Peyer's patch (tissue), 4 donors: ENCODE data around the gene AIPL1. TPM values are rescaled to one million over a fixed set of nuclear protein-coding genes. Genes with fewer than 3 reads are reported as not detected.

Experiments used
- DNase-seq, 3 donors: peaks; one replicate each; pipeline ENCODE4 v3.0.0-alpha.2; 2017 to 2019
- H3K27ac ChIP-seq, 4 donors: fragments of 200-600 bp; sonication (generic); one replicate each; pipeline ENCODE4 v1.5.1; 2016 to 2019
- H3K27me3 ChIP-seq, 2 donors: fragments of 200-600 bp; sonication (generic); one replicate each; pipeline ENCODE4 v1.5.1; 2019
- H3K36me3 ChIP-seq, 3 donors: fragments of 200-600 bp; sonication (generic); one replicate each; pipeline ENCODE4 v1.5.1; 2016 to 2019
- H3K4me1 ChIP-seq, 4 donors: fragments of 200-600 bp; sonication (generic); one replicate each; pipeline ENCODE4 v1.5.1; 2016 to 2019
- H3K4me3 ChIP-seq, 4 donors: fragments of 200-600 bp; sonication (generic); 1 replicate in 3 of 4; 2 replicates in 1 of 4; pipeline ENCODE4 v1.5.1; 2016 to 2019; ENCODE audit warnings: mild to moderate bottlenecking in 1 of 4
- H3K9me3 ChIP-seq, 4 donors: fragments of 200-600 bp; sonication (generic); one replicate each; pipeline ENCODE4 v1.5.1; 2016 to 2019; ENCODE audit warnings: mild to moderate bottlenecking in 1 of 4
- CTCF ChIP-seq, 6 experiments: fragments of 450-650 bp in 4 of 6; fragments of 200-600 bp in 2 of 6; sonication (generic) in 1 of 6; IDR thresholded peaks; one replicate each; pipeline ENCODE4 v1.5.1; 2017 to 2019; ENCODE audit warnings: antibody characterized with exemption in 6 of 6, mild to moderate bottlenecking in 3 of 6, moderate library complexity in 1 of 6
- POLR2A ChIP-seq, 2 donors: fragments of 450-650 bp; IDR thresholded peaks; one replicate each; pipeline ENCODE4 v1.5.1; 2017; ENCODE audit warnings: antibody characterized with exemption in 2 of 2, mild to moderate bottlenecking in 2 of 2, moderate library complexity in 2 of 2
- total RNA-seq, 4 donors: library from RNA; depleted of rRNA; stranded (reverse); fragments of >200 nt; gene quantifications; one replicate each; pipeline ENCODE4 v1.1.0, GENCODE V29; 2016

Gene AIPL1
- total RNA-seq, 4 donors from 2014 or later: not detected

- Histone ChIP-seq H3K4me3 (no peak overlapping the region), H3K36me3 (no peaks in the 10 kb centered on the region), H3K27ac (no peak overlapping the region), H3K9me3 (no peaks in the 10 kb centered on the region), H3K27me3 (no peaks in the 10 kb centered on the region), H3K4me1 (no peaks in the 10 kb centered on the region)
- DNase-seq: no peak
- TF ChIP-seq POLR2A (IDR thresholded peaks at IDR 0.05) (no peak), CTCF (IDR thresholded peaks at IDR 0.05) (no peak)
Measured at GRCh38 chr17:6470751-6471521, 36.0 kb upstream of the AIPL1 start.

- no peak for DNase-seq
- H3K4me1 ChIP-seq: no peaks in the 10 kb centered on the region
- H3K36me3 ChIP-seq: no peaks in the 10 kb centered on the region
- H3K4me3 ChIP-seq: no peak overlapping the region
- H3K9me3 ChIP-seq: no peaks in the 10 kb centered on the region
- H3K27ac ChIP-seq: no peak overlapping the region
- no peaks in the 10 kb centered on the region for H3K27me3 ChIP-seq
- no peak for TF ChIP-seq CTCF (IDR thresholded peaks at IDR 0.05)
- TF ChIP-seq POLR2A (IDR thresholded peaks at IDR 0.05): no peak
Measured at GRCh38 chr17:6470146-6470718, 35.3 kb upstream of the AIPL1 start.

- no peaks in the 10 kb centered on the region for H3K9me3 ChIP-seq
- no peaks in the 10 kb centered on the region for H3K36me3 ChIP-seq
- H3K4me3 ChIP-seq: no peak overlapping the region
- H3K27ac ChIP-seq: no peak overlapping the region
- no peaks in the 10 kb centered on the region for H3K27me3 ChIP-seq
- TF ChIP-seq CTCF (IDR thresholded peaks at IDR 0.05): no peak
- TF ChIP-seq POLR2A (IDR thresholded peaks at IDR 0.05): no peak
- H3K4me1 ChIP-seq: no peaks in the 10 kb centered on the region
- DNase-seq: no peak
Measured at GRCh38 chr17:6468051-6468790, 33.3 kb upstream of the AIPL1 start.

GRCh38 chr17:6467567-6467966, 32.6 kb upstream of the AIPL1 start:
- H3K4me1 ChIP-seq: no peaks in the 10 kb centered on the region
- TF ChIP-seq CTCF (IDR thresholded peaks at IDR 0.05) (no peak), POLR2A (IDR thresholded peaks at IDR 0.05) (no peak)

GRCh38 chr17:6465206-6466003, 30.5 kb upstream of the AIPL1 start:
- Histone ChIP-seq H3K27me3 (no peaks in the 10 kb centered on the region), H3K4me1 (no peaks in the 10 kb centered on the region), H3K9me3 (no peaks in the 10 kb centered on the region), H3K27ac (no peak overlapping the region), H3K4me3 (no peak overlapping the region), H3K36me3 (peaks cover 0 to 4% (median 0%) of the 10 kb centered on the region in 3 donors)
- no peak for TF ChIP-seq CTCF (IDR thresholded peaks at IDR 0.05)
- no peak for TF ChIP-seq POLR2A (IDR thresholded peaks at IDR 0.05)
- DNase-seq: peak in 1 of 3 donors; percentile 7

More at GRCh38 chr17:6467567-6467966, 32.6 kb upstream of the AIPL1 start:
- no peaks in the 10 kb centered on the region for H3K36me3 ChIP-seq
- no peaks in the 10 kb centered on the region for H3K9me3 ChIP-seq
- no peak overlapping the region for H3K4me3 ChIP-seq
- H3K27me3 ChIP-seq: no peaks in the 10 kb centered on the region
- DNase-seq: no peak
- no peak overlapping the region for H3K27ac ChIP-seq
